ENCODE results near the gene KIF3A.

KIF3A gene

DNA sequence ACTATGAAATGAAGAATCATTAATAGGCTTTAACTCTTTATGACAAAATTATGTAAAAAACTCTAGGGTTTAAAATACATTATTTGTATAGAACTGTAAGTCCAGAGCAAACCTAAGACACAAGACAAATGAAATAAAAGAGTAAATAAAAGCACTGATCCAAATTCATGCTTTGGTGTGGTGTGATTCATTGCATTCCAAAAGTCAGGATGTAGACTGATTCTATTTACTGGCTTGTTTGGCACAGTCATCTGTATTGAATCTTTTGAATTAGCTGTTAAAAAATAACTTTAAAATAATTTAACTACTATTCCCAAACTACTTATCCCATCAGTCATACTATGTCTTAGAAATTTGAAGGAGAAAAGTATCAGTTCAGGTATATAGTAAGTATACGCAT is 32.5 kb downstream of the KIF3A start:
- no peak for DNase-seq

DNA sequence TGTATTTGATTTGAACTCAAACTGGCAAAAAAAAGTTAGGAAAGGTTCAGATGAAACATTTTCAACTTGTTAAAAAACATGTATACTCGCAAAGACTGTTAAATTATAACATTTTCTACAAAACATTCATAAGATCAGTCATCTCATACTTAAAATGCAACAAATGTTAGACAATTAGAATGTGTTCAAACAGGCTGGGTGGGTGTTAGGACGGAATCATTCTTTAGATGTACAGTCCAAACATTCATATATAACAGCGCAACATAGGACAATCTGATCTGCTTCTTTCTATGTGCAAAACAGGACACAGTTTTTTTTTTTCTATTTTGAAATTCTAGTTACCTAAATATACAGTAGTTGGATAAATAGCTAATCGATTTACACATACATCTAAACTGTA is 41.4 kb downstream of the KIF3A start:
- no peak for DNase-seq

- DNase-seq = no peak
These were observed 44.7 kb downstream of the KIF3A start for GRCh38 chr5:132692632-132692967.

- DNase-seq = peak; percentile 26
These were observed 45.4 kb downstream of the KIF3A start for GRCh38 chr5:132691755-132692631.

DNA sequence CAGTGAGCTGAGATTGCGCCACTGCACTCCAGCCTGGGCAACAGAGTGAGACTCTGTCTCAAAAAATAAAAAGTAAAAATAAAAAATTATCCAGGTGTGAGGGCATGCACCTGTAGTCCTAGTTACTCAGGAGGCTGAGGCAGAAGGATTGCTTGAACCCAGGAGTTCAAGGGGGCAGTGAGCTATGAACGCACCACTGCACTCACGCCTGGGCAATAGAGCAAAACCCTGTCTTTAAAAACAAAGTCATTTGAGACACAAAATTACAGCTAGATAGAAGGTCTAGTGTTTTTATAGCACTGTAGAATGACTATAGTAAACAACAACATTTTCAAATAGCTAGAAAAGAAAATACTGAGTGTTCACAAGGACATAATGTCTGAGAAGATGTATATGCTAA is 47.2 kb downstream of the KIF3A start:
- DNase-seq = no peak

DNA sequence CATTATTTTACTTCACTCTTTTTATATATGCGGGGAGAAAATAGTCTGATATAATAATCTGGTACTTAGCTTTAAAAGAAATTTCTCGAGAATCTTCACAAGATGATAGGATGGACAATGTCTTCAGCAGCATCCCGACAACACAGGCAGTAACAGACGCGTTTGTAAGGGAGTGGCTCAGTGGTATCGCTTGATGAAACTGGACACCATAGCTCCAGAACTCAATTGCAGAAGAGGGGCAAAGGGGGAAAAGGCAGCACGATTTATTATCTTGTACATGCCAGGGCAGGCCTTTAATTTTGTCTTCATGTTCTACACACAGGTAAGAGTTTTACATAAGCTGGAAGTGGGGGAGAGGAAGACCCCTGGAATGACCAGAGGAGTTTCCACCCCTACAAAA is 47.8 kb downstream of the KIF3A start:
- no peak for DNase-seq

DNA sequence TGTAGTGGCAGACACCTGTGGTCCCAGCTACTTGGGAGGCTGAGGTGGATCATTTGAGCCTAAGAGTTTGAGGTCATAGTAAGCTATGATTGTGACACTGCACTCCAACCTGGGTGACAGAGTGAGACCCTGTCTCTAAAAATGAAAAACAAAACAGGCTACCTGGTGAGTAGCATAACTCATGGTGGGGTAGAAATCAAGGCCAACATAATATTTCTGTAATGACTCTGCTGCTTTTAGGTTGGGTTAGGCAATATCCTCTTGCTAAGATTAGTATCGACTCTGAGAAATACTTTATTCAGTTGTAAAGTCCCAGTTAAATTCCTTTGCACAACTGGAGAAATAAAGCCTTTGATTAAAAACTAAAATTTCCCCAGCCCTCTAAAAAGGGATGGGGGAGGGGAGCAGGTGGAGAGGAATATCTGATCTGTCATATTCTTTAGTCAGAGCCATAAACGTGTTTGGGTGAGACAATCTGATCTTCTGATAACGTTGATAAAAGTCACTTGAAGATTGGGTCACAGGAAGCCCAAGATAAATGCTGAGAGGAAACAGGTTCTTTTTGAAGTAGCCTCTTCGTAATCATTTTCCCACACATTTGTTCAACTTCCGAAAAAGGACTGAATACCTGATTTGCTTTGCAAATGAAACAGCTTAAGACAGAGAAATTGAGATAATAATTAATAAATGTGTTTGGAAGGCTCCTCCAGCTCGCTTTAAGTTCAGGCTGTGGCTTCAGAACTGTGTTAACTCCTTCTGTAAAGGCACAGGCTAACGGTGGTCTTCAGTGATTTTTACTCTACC is 48.6 kb downstream of the KIF3A start:
- DNase-seq = peak; percentile 64

- DNase-seq = peak; percentile 69
These were observed 49.4 kb downstream of the KIF3A start for GRCh38 chr5:132687995-132688394.

- DNase-seq = no peak
These were observed 51.2 kb downstream of the KIF3A start for GRCh38 chr5:132686193-132686592.

DNA sequence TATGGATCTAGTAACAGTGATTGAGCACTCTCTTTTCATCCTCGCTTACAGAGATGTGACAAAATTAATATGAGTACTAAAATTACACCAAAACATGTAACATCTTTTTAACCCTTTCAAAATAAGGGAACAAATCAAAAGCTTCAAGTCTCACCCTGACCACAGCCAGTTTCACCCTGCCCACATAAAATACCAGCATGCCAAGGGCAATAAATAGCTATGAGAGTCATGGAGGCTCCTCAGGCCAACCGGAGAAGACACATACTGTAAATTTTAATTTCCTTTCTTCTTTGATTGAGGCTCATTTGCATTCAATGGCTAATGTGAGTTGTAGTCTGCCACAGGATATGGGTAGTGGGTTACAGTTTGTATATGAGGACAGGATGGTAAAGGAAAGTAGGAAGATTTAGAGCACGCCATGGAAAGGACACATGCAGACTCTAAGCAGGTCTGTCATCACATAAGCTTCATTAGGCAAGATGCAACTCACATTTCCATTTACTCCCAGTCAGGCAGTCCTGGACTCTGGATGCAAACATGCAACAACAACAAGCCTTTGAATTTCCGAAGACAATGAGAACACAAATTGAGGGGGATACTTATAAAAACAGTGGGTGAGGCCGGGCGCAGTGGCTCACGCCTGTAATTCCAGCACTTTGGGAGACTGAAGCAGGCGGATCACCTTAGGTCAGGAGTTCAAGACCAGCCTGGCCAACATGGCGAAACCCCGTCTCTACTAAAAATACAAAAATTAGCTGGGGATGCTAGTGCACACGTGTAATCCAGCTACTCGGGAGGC is 52.2 kb downstream of the KIF3A start:
- peak; percentile 81 for DNase-seq

GRCh38 chr5:132684491-132684890 is 52.9 kb downstream of the KIF3A start:
- no peak for DNase-seq

GRCh38 chr5:132681983-132682382 is 55.4 kb downstream of the KIF3A start:
- DNase-seq = no peak

- no peak for DNase-seq
These were observed 55.9 kb downstream of the KIF3A start for GRCh38 chr5:132681476-132681831.

DNA sequence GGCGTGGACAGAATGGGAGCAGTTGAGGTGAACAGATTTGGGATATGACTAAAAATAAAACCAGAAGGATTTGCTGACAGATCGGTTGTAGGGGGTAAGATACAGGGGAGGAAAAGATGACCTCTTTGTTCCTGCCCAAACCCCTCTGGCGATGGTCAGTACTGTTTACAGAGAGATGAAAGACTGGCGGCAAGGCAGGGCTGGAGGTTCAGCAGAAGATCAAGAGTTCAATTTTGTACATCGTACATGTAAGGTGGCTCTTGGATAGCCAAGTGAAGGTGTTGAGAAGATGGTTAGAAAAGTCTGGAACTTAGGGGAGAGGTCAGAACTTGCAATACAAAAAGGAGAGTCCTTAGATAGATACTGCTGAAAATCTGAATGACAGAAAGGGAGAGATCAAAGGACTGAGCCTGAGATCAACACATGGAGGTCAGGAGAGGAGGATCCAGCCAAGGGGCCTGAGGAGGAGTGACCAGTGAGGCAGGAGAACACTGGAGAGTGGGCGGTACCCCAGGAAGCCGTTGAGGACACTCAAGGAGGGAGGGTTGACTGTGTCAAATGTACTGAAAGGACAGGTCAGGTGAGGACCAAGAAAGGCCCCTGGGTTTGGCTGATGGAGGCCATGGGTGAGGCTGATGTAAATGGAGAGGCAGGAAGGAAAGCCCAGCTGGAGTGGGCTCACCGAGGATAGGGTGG is 56.4 kb downstream of the KIF3A start:
- DNase-seq = no peak

GRCh38 chr5:132679717-132680380 is 57.5 kb downstream of the KIF3A start:
- DNase-seq = no peak

GRCh38 chr5:132679166-132679565 is 58.2 kb downstream of the KIF3A start:
- DNase-seq = no peak

- no peak for DNase-seq
These were observed 58.6 kb downstream of the KIF3A start for GRCh38 chr5:132678735-132679134.

DNA sequence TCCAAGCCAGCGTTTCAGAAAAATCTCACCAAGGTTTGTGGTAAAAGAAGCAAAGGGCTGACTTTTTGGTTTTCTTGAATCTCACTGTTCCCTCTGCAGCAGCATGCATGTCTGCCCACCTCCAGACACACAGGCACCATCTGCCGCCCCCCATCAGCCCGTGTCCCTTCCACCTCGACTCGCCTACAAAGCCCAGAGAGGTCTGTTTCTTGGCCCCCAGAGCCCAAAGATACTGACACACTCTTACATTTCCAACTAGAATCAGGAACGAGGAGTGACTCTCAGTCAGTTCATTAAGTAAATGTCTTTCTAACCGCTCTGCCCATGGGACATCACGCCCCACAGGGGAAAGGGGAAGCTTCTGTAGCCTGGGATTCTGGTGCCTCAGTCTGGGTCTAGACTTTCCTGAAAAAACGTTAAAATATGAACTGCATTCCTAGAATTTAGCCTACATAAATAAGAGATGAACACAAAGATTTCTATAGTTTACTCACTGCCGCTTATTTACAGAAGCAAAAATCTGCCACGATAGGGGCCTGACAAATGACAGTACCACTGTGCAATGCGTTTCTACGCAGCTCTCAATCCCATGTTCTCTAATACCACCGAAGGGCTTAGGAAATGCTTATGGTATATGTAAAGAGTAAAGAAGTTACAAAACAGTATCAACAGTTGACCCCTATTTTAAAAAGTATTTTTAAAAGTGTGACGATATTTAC is 59.5 kb downstream of the KIF3A start:
- no peak for DNase-seq

DNA sequence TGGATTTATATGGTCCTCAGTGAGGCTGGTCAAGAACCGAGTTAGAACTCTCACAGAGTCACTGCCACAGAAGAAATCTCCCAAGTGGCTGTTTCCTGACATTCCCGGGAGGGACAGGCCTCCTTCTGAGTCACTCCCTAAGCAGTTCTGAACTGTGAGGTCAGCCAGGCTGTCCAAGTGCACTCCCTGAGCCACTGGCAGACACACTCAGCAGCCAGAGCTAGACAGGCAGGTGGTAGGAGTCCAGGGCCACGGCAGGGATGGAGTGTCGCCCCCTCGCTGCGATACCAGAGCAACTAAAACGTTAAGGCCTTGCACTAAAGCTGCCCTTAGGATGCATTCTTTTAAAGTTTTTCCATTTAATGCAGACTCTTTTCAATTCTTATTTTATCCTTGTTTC is 60.2 kb downstream of the KIF3A start:
- DNase-seq = no peak

DNA sequence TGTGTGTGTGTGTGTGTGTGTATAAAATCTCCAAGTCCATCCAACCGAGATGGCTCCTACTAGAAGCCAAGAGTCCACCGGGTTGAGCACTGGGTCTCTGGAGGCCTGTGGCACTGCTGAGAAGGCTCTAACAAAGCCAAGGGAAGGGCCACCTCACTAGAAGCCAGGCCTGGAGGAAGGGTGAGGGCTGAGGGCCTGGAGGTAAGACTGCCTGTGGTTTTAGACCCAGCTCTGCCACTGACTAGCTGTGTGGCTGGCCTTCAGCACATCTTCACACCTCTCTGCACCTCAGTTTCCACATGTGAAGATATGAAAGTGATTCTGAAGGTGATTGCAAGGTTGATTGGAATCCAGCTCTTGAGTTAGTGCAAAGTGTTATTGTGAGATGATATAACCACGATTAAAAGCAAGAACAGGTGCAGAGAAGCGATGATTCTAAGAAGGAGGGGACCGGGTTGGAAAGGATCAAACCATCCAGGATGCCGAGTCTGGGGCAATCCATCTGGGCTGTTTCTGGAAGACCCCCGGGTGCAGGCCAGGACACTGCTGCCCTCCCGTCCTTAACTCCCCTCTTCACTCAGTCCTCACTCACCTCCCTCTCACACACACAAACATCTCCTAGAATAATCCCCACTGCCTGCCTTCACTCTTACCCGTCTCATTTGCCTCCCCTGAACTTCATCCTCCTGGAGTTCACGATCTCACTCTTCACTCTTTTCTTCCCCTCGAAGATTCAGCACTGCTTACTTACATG is 61.2 kb downstream of the KIF3A start:
- peak; percentile 47 for DNase-seq
